ENCODE results near the gene ZNF777. TPM values are rescaled to one million over a fixed set of nuclear protein-coding genes. Genes with fewer than 3 reads are reported as not detected.

Gene ZNF777
- polyA plus RNA-seq, 3 donors: 0.13 to 2.0 (median 0.25) TPM

DNA sequence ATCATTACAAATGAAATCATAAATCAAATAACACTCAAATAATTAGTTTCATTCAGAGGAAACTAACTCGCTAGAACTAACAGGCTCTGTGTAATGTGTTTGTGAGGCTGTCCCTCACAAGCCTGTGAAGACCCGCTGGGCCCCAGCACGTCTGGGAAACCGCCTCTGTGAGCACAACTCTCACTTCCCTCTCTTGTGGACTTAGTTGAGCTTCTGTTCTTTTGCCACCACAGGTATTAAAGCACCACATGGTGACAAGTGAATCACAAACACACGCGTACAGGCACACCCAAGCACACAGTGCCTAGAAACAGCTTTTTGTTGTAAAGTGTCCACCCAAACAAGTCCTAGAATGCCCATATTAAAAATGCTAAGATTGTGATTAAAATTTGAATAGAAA is 51.0 kb downstream of the ZNF777 start:
- no peaks in the 10 kb centered on the region for H3K4me1 ChIP-seq (ENCODE audit: control insufficient read depth in 1 of 2, insufficient read depth in 2 of 2, low read length in 2 of 2)
- Mint-ChIP-seq H3K27ac (no peak overlapping the region), H3K4me3 (no peak overlapping the region), H3K4me1 (peaks cover 3% of the 10 kb centered on the region), H3K27me3 (ENCODE audit: low read depth in 3 of 3) (peaks cover 11 to 29% (median 13%) of the 10 kb centered on the region in 3 donors), H3K36me3 (no peaks in the 10 kb centered on the region), H3K9me3 (peaks cover 2 to 20% (median 7%) of the 10 kb centered on the region in 7 donors)
- H3K4me3 ChIP-seq (replicated peaks in 1 of 3; ENCODE audit: low read depth in 2 of 3, low read length in 3 of 3): no peak overlapping the region
- peaks cover 0 to 4% of the 10 kb centered on the region in 2 donors for H3K9me3 ChIP-seq (replicated peaks in 1 of 2; ENCODE audit: control insufficient read depth in 1 of 2, insufficient read depth in 1 of 2, low read length in 2 of 2)
- no CpG with 5 or more reads among the region's 6 CpGs for WGBS (ENCODE audit: insufficient coverage)
- H3K36me3 ChIP-seq (replicated peaks in 1 of 2; ENCODE audit: control insufficient read depth in 1 of 2, insufficient read depth in 2 of 2, low read length in 2 of 2): no peaks in the 10 kb centered on the region
- no peak overlapping the region for H2AFZ ChIP-seq (ENCODE audit: insufficient read depth, low read depth, low read length, poor library complexity, severe bottlenecking)
- no peak for DNase-seq
- no peak overlapping the region for H3K9ac ChIP-seq (ENCODE audit: insufficient read depth, low read length, poor library complexity, severe bottlenecking)
- intact Hi-C loops (cut with micrococcal nuclease): no loop called here
- TF ChIP-seq, protein P1, sequence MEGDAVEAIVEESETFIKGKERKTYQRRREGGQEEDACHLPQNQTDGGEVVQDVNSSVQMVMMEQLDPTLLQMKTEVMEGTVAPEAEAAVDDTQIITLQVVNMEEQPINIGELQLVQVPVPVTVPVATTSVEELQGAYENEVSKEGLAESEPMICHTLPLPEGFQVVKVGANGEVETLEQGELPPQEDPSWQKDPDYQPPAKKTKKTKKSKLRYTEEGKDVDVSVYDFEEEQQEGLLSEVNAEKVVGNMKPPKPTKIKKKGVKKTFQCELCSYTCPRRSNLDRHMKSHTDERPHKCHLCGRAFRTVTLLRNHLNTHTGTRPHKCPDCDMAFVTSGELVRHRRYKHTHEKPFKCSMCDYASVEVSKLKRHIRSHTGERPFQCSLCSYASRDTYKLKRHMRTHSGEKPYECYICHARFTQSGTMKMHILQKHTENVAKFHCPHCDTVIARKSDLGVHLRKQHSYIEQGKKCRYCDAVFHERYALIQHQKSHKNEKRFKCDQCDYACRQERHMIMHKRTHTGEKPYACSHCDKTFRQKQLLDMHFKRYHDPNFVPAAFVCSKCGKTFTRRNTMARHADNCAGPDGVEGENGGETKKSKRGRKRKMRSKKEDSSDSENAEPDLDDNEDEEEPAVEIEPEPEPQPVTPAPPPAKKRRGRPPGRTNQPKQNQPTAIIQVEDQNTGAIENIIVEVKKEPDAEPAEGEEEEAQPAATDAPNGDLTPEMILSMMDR (IDR thresholded peaks at IDR 0.05): no peak
- H4K20me1 ChIP-seq (ENCODE audit: insufficient read depth, low read length): no peaks in the 10 kb centered on the region
- no peak overlapping the region for H3K4me2 ChIP-seq (replicated peaks; ENCODE audit: extremely low read depth, low read length, poor library complexity, severe bottlenecking)
- H3K27me3 ChIP-seq (ENCODE audit: control insufficient read depth in 2 of 2, insufficient read depth in 2 of 2, low read length in 2 of 2): peaks cover 12 to 14% of the 10 kb centered on the region in 2 donors
- no peak overlapping the region for H3K27ac ChIP-seq (ENCODE audit: low read depth in 1 of 2, low read length in 2 of 2)
- no peaks in the 10 kb centered on the region for H3K79me2 ChIP-seq (ENCODE audit: insufficient read depth, low read length)

DNA sequence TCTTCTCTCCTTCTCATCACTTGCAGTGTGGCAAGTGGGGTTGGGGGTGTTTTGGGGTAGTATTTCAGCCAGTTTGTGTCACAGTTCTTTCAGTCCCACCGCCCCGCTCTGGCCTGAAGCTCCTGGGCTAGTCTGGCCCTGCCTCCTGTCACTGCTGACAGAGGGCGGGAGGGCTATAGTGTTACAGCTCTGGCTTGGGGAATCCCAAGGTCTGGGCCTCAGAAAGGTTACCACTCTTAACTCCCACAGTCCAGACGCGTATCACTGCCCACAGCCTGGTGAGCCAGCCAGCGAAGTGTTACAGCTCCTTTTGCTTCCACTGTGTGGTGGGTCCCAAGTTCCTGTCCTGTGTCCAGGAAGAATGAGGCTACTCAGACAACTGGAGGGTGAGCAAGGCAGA is 56.0 kb downstream of the ZNF777 start:
- no peak overlapping the region for H3K4me3 Mint-ChIP-seq
- intact Hi-C loops (cut with micrococcal nuclease): no loop called here
- H2AFZ ChIP-seq (ENCODE audit: insufficient read depth, low read depth, low read length, poor library complexity, severe bottlenecking): no peak overlapping the region

More for the DNA sequence above, 56.0 kb downstream of the ZNF777 start:
- 88% methylated on average over 4 of the region's 6 CpGs for WGBS (ENCODE audit: insufficient coverage)
- H3K36me3 Mint-ChIP-seq: no peaks in the 10 kb centered on the region
- Histone ChIP-seq H3K4me1 (ENCODE audit: control insufficient read depth in 1 of 2, insufficient read depth in 2 of 2, low read length in 2 of 2) (no peaks in the 10 kb centered on the region), H3K9me3 (replicated peaks in 1 of 2; ENCODE audit: control insufficient read depth in 1 of 2, insufficient read depth in 1 of 2, low read length in 2 of 2) (no peaks in the 10 kb centered on the region), H3K27me3 (ENCODE audit: control insufficient read depth in 2 of 2, insufficient read depth in 2 of 2, low read length in 2 of 2) (no peaks in the 10 kb centered on the region), H3K4me3 (replicated peaks in 1 of 3; ENCODE audit: low read depth in 2 of 3, low read length in 3 of 3) (no peak overlapping the region), H3K36me3 (replicated peaks in 1 of 2; ENCODE audit: control insufficient read depth in 1 of 2, insufficient read depth in 2 of 2, low read length in 2 of 2) (no peaks in the 10 kb centered on the region), H3K79me2 (ENCODE audit: insufficient read depth, low read length) (no peaks in the 10 kb centered on the region), H4K20me1 (ENCODE audit: insufficient read depth, low read length) (no peaks in the 10 kb centered on the region), H3K27ac (ENCODE audit: low read depth in 1 of 2, low read length in 2 of 2) (no peak overlapping the region), H3K4me2 (replicated peaks; ENCODE audit: extremely low read depth, low read length, poor library complexity, severe bottlenecking) (no peak overlapping the region), H3K9ac (ENCODE audit: insufficient read depth, low read length, poor library complexity, severe bottlenecking) (no peak overlapping the region)
- H3K4me1 Mint-ChIP-seq: no peaks in the 10 kb centered on the region
- peaks cover 0 to 19% (median 2%) of the 10 kb centered on the region in 3 donors for H3K27me3 Mint-ChIP-seq (ENCODE audit: low read depth in 3 of 3)
- no peak for DNase-seq
- H3K27ac Mint-ChIP-seq: no peak overlapping the region
- H3K9me3 Mint-ChIP-seq: peaks cover 0 to 3% (median 0%) of the 10 kb centered on the region in 7 donors
- TF ChIP-seq, protein P1 (IDR thresholded peaks at IDR 0.05): no peak
